Left renal pelvis (tissue), 4 donors: Measurements from ENCODE around the gene AK4. TPM values are rescaled to one million over a fixed set of nuclear protein-coding genes. Genes with fewer than 3 reads are reported as not detected.
"Not testable (repeated sequence)": the region's sequence is repeated elsewhere in the genome, so short reads cannot be mapped to it uniquely, and the experiment has no call there.

ENCODE experiments used
- DNase-seq, 4 donors: peaks; one replicate each; pipeline ENCODE4 v3.0.0-alpha.2; 2013; ENCODE audit warnings: low read depth in 4 of 4, low spot score in 3 of 4
- polyA plus RNA-seq, 4 donors: library from polyadenylated mRNA; unstranded; fragments of 120-200 nt; gene quantifications; one replicate each; pipeline ENCODE4 v1.2.1, GENCODE V29; 2013; ENCODE audit not compliant: insufficient read length in 4 of 4

Gene AK4
- polyA plus RNA-seq = 10 to 100 TPM in 3 of 4 donors, 1 to 10 TPM in 1; 7.0 to 60.6 (median 44.0) TPM

DNA sequence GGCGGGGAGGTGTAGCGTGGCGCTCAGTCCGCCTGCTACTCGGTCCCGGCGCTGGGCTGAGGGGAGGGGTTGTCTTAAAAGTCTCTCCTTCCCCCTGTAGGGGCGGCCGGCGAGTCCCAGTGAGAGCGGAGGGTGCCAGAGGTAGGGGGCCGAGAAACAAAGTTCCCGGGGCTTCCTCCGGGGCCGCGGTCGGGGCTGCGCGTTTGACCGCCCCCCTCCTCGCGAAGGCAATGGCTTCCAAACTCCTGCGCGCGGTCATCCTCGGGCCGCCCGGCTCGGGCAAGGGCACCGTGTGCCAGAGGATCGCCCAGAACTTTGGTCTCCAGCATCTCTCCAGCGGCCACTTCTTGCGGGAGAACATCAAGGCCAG is at the start of gene AK4:
Gene AK4, plus strand, starts transcription at position 26 of the 370 bp plus-strand sequence. Its CDS starts 205 bp downstream, at position 231.
- not testable (repeated sequence) for DNase-seq

- no peak for DNase-seq
Observed at GRCh38 chr1:65103807-65104206, 44.2 kb upstream of the AK4 start.

- DNase-seq = no peak
Observed at GRCh38 chr1:65104854-65105534, 43.0 kb upstream of the AK4 start.

- no peak for DNase-seq
Observed at GRCh38 chr1:65105596-65105995, 42.4 kb upstream of the AK4 start.

DNA sequence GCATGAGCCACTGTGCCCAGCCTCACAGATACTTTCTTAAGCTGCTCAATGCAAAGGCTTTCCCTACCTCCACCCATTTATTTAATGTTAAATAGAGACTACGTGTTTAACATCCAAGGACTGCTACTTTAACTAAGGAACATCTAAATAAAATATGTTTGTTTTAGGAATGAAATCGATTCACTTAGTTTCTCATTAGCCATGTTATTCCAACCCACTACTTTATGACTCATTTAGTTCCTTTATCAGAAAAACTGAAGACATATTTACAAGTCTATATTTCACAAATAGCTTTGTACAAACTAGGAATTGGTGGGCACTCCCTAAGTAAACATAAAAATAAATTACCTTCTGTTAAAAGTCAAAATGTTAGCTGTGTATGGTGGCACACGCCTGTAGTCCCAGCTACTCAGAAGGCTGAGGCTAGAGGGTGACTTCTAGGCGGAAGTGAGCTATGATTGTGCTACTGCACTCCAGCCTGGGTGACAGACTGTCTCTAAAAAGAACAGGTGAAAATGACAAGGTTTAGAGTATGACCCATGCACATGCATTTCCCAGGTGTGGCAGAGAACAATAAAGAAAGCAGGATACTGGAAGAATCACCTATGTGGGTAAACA is 39.9 kb upstream of the AK4 start:
- DNase-seq = no peak

DNA sequence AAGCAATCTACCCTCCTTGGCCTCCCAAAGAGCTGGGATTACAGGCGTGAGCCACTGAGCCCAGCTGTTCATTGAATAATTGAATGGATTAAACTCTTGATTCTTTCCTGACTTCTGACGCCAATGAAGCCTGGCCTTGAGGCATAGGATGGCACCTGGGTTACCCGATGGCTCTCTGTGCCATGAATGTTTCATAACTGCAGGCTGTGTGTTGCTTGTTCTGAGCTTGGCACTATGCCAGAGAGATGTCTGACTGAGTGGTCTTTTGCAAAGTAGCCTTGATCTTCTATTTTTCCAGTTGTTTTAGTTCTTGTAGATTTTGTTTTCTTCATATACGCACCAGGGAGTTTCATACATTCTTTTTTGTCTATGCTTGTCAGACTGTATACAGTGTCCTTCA is 38.5 kb upstream of the AK4 start:
- no peak for DNase-seq

DNA sequence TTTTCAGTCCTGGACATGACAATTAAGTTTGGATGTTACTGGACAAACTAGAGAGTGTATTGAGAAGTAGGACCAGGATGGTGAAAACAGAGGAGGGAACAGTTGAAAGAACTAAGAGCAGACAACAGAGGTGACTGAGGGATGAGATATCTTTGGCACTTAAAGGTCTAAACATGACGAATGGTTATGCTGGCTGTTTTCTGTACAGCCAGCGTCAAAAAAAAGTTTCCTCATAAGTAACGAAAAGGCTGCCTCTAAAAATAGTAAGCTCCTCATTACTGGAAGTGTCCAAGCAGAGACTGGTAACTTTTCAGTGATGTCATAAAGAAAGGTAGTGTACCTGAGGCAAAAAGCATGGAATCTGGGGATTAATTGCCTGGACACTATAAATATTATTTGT is 35.2 kb upstream of the AK4 start:
- no peak for DNase-seq

DNA sequence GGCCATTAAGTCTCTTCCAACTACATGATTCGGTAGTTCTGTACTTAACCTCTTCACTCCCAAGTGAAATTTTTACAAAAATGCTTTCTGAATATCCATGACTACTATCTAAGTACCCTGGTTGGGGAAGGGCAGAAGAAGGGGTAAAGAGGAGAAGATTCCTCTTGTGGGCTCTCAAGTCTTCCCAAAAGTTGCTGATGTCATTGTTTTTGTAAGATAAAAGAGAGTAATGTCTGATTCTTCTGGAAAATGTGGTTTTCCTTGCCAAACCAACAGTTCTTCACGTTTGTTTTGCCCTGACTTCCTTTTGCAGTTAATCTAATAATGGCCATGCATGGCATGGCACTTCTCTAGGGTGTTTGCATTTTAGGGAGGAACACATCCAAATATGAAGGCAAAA is 34.7 kb upstream of the AK4 start:
- no peak for DNase-seq

DNA sequence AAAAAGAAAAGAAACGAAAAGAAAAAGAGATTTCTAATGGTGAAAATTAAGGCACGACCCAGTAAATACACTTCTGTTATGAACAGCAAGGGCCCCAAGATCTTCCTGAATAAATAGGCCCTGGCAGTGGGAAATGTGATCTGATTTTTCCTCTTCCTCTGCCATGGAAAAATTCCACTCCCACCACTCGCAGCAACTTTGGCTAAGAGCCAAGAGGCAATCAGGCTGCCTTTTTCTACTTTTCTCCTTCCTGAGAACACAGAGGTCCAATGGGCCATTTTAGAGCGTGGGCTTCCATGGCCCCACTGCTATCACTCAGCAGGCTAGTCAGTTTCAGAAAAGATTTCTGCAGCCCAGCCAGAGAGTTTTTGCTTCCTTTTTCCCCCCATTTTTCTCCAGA is 33.7 kb upstream of the AK4 start:
- DNase-seq = peak; percentile 21 to 39 (median 31)

DNA sequence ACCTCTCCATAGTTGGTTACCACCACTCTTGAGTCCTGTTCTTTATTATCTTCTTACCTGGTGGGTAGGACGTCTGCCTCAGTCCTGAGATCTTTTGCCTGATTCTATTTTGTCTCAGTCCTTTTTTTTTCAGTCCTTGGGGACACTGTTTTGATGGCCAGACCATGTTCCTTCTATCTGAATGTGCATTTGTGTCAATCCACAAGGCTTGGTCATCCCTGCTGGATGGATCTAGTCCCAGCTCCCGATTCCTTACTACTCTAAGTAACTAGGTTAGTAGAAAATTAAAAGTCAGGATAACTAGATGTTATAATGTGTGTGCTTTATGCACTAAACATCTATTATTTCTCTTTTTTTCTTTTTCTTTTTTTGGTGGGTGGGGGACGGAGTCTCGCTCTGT is 28.1 kb upstream of the AK4 start:
- no peak for DNase-seq

- DNase-seq = not testable (repeated sequence)
Observed at GRCh38 chr1:65129104-65129503, 18.9 kb upstream of the AK4 start.

GRCh38 chr1:65138524-65138923 is 9.5 kb upstream of the AK4 start:
- DNase-seq = no peak

GRCh38 chr1:65139793-65140192 is 8.2 kb upstream of the AK4 start:
- not testable (repeated sequence) for DNase-seq

DNA sequence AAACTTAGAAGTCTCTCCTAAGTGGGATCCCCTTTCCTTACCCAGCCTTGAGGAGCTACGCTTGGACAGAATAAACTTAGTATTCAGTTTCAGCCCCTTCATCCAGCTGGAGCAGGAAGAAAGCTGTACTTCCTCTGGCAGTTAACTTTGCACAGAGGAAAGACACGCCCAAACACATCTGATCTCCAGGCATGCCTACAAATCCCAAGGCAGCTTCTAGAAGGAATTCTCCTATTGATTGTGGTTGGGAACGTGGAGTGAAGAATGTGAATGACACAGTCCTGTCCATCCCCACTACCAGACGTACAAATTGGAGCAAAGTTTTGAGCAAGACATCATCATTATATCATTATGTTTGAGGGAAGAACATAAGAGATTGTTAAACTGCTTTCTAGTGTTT is 6.6 kb upstream of the AK4 start:
- DNase-seq = no peak

DNA sequence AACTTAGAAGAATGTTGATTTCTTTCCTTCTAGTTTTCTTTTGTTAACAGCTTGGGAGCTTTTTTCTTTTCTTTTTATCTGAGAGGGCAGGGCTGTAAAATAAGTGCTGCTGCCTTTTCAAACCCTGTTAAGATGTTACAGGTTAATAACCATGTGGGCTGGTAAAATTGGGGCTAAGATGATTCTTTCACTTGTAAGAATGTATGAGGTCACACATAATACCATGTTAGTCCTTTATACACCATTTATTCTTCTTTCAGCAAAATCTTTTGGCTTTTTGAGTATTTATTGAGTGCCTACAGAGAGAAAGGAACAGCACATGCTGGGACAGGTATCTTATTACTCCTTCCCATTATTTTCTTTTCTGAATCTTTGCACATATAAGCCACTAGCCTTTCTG is 6.1 kb upstream of the AK4 start:
- DNase-seq = no peak

DNA sequence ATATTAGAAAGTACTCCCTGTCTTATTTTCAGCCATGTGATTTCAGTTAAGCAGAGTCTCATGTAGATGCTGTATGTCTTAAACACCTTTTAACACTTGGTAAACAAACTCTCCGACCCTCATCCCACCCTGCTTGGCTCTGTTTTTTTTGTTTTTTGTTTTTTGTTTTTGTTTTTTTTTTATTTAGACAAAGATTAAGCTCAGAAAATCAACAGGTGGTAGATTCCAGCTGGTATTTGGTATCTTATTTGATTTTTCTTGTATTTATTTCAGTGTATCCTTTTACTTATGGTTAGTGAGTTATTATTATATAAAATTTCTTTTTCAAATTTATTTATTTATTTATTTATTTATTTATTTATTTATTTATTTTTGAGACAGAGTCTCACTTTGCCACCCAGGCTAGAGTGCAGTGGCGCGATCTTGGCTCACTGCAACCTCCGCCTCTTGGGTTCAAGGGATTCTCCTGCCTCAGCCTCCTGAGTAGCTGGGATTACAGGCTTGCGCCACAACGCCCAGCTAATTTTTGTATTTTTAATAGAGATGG is 4.8 kb upstream of the AK4 start:
- not testable (repeated sequence) for DNase-seq

GRCh38 chr1:65146908-65147423 is 1.0 kb upstream of the AK4 start:
- no peak for DNase-seq

- peak in 2 of 4 donors; percentile 18 to 20 for DNase-seq
Observed at GRCh38 chr1:65147424-65148177, 402 bp upstream of the AK4 start.

- peak in 1 of 4 donors; percentile 22 for DNase-seq
Observed at GRCh38 chr1:65148548-65149350, 746 bp downstream of the AK4 start.

DNA sequence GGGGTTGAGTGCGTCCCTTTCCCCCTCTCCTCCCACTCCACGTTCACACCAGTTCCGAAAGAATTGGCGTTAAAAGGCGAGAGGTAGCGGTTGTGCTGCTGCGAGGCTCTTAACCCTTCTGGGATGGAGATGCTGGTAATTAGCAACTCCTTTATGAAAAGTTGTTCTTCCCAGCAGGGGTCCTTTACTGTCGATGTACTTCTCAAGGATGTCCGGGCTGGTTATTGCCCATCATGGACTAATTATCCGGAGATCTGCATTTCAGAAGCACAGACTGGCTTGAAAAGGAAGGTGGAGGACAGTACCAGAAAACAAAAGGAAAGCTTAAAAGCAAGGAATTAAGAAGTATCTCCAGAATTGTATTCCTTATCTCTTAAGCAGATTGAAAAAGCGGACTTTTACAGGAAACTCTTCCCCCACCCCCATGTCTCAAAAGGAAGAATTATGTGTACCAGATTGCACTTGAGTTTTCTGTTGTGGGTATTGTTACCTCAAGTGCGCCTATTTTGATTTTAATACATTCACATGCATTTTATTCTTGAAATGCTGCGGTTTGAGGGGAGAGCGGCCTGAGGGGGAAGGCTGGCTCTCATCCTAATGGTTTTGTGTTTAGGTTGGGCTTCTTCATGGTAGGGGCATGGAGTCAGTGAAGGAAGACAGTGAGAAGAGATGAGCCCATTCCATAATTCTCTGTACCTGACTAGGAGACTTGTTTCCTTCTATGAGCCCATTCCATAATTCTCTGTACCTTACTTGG is 1.5 kb downstream of the AK4 start:
- DNase-seq = no peak
